Endothelial cell of hepatic sinusoid (primary cell): ENCODE data around the gene GAGE12E.
"Not testable (repeated sequence)": the region's sequence is repeated elsewhere in the genome, so short reads cannot be mapped to it uniquely, and the experiment has no call there.

Experiments used
- in situ Hi-C: cut with HindIII; loops from 2 replicates; pipeline ENCODE4 v1.10.0; 2017; ENCODE audit warnings: low sequenced_read_pairs

The GAGE12E gene

DNA sequence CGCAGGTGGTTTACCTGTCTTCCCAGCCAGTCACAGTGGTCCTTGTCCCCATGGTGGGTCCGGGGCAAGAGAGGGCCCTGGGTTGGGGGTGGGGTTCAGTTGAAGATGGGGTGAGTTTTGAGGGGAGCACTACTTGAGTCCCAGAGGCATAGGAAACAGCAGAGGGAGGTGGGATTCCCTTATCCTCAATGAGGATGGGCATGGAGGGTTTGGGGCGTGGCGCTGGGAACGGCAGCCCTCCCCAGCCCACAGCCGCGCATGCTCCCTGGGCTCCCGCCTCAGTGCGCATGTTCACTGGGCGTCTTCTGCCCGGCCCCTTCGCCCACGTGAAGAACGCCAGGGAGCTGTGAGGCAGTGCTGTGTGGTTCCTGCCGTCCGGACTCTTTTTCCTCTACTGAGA, at the start of gene GAGE12E:
Gene GAGE12E (plus strand): TSS at position 301 of the 400 bp plus-strand sequence. CDS start 1,155 bp downstream, outside the sequence.
- in situ Hi-C loops: not testable (repeated sequence)

DNA sequence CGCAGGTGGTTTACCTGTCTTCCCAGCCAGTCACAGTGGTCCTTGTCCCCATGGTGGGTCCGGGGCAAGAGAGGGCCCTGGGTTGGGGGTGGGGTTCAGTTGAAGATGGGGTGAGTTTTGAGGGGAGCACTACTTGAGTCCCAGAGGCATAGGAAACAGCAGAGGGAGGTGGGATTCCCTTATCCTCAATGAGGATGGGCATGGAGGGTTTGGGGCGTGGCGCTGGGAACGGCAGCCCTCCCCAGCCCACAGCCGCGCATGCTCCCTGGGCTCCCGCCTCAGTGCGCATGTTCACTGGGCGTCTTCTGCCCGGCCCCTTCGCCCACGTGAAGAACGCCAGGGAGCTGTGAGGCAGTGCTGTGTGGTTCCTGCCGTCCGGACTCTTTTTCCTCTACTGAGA, 19.2 kb upstream of the GAGE12E start, which contains the start of gene GAGE12C:
Gene GAGE12C (plus strand): TSS at position 301 of the 400 bp plus-strand sequence. CDS start 1,155 bp downstream, outside the sequence.
- in situ Hi-C loops: not testable (repeated sequence)

- in situ Hi-C loops: not testable (repeated sequence)
Measured at GRCh38 chrX:49541433-49541832, 9.7 kb upstream of the GAGE12E start, which contains the start of gene GAGE12D. Gene GAGE12D, plus strand, starts transcription at chrX:49541733. Its CDS starts 1,155 bp downstream, at chrX:49542888.

DNA sequence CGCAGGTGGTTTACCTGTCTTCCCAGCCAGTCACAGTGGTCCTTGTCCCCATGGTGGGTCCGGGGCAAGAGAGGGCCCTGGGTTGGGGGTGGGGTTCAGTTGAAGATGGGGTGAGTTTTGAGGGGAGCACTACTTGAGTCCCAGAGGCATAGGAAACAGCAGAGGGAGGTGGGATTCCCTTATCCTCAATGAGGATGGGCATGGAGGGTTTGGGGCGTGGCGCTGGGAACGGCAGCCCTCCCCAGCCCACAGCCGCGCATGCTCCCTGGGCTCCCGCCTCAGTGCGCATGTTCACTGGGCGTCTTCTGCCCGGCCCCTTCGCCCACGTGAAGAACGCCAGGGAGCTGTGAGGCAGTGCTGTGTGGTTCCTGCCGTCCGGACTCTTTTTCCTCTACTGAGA, 9.5 kb downstream of the GAGE12E start, which contains the start of gene GAGE12F:
Gene GAGE12F (plus strand): TSS at position 301 of the 400 bp plus-strand sequence. CDS start 1,155 bp downstream, outside the sequence.
- in situ Hi-C loops: not testable (repeated sequence)

DNA sequence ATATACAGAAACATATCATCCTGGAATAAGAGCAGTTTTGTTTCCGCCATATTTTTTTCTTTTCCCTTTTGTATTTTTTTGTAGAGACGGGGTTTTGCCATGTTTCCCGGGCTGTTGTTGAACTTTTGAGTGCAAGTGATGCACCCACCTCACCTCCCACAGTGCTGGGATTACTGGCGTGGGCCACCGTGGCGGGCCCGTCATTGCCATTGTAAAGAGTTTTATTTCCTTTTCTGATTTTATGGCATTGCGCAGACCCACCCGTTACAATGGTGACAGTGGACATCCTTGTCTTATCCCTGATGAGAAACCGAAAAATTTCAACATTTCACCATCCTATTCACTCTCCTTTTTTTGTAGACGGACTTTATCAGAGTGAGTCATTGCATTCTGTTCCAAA, 17.6 kb downstream of the GAGE12E start:
- in situ Hi-C loops: not testable (repeated sequence)

DNA sequence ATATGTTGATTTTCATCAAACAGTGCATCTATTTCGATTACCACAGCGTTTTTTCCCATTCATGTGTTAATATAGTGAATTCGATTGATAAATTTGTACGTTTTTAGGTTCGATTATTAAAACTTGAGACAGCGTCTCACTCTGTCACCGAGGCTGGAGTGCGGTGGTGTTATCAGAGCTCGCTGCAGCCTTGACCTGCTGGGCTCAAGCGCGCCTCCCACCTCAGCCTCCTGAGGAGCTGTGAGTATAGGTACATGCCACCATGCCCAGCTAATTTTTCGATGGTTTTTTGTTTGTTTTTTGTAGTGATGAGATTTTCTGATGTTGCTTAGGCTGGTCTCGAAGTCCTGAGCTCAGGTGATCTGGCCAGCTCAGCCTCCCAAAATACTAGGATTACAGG, 18.1 kb downstream of the GAGE12E start:
- in situ Hi-C loops: not testable (repeated sequence)

- in situ Hi-C loops: not testable (repeated sequence)
Measured at GRCh38 chrX:49570100-49570499, 19.0 kb downstream of the GAGE12E start, which contains the start of gene GAGE12G. Gene GAGE12G, plus strand, starts transcription at chrX:49570400. Its CDS starts 1,155 bp downstream, at chrX:49571555.

GRCh38 chrX:49579649-49580048, 28.6 kb downstream of the GAGE12E start, which contains the start of gene GAGE12H:
Gene GAGE12H, plus strand, starts transcription at chrX:49579949. Its CDS starts 1,155 bp downstream, at chrX:49581104.
- in situ Hi-C loops: not testable (repeated sequence)

GRCh38 chrX:49589196-49589595, 38.1 kb downstream of the GAGE12E start, which contains the start of gene GAGE2A:
Gene GAGE2A, plus strand, starts transcription at chrX:49589496. Its CDS starts 1,155 bp downstream, at chrX:49590651.
- in situ Hi-C loops: not testable (repeated sequence)

DNA sequence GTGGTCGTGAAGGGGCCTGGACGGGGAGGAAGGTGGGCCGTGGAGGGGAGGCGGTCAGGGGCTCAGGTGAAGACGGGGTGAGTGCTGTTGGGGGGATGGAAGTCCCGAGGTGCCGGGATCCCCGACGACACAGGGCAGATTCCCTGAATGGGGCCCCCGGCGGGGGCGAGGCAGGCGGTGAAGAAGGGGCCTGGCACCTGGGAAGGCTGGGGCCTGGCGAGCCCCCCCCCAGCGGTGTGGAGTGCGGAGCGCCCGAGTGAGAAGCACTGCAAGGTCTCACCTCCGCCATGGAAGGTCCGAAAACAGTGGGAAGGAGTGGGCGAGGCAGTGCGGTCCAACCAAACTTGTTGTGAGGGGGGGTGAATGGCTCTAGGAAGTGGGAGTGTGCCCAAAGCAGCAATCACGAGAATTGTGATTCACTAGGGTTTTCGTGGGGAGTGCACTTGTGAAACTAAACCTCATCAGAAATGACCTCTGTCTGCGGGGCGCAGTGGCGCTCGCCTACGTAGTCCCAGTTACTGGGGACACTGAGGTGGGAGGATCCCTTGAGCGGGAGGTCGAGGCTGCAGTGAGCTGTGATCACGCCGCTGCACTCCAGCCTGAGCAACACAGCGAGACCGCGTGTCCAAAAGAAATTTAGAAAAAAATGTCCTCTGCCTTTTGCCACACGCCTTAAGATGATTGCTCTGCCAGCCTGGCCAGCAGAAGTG, 38.8 kb downstream of the GAGE12E start:
- in situ Hi-C loops: not testable (repeated sequence)

DNA sequence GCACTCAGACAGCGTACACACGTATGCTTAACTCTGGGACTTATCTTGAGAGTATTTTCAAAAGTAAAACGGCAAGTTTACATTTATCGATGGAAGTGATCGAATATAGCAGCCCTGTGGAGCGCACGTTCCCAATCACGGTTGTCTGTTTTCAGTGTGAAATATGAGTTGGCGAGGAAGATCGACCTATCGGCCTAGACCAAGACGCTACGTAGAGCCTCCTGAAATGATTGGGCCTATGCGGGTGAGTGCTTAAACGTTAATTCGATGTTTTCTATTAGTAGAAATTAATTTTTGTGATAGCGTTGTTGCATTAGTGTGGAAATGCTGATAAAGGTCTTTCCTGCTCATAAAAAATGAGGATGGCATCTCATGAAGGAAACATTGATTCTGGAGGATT, 39.4 kb downstream of the GAGE12E start:
- in situ Hi-C loops: not testable (repeated sequence)

GRCh38 chrX:49598720-49599119, 47.6 kb downstream of the GAGE12E start, which contains the start of gene GAGE1:
Gene GAGE1, plus strand, starts transcription at chrX:49599020. Its CDS starts 1,155 bp downstream, at chrX:49600175.
- in situ Hi-C loops: not testable (repeated sequence)
